HG02678 (cell line): ENCODE results near the gene GPC3.

Experiments used
- ATAC-seq: cut with Tn5 transposase; IDR thresholded peaks from one replicate; pipeline ENCODE4 v1.9.1; 2021; ENCODE audit warnings: mild to moderate bottlenecking, moderate library complexity; ENCODE audit not compliant: unreplicated experiment

The GPC3 gene

DNA sequence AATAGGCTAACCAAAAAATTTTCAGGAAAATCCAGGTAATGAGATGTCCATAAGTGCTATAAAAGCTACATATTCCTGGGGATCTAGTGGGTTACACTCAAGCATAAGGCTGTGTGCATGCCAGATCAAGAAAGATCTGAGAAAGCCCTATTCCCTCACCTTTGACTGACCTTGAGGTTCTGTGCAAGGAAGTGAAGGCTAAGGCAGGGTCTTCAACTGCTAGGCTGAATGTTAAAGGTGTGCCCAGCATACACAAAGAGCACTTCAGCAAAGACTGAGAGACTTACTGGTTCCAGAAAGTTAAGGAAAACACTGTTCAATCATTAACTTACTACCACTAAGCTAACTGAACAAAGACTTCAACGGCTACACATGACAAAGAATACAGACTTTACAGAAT is 269.7 kb downstream of the GPC3 start:
- no peak for ATAC-seq

DNA sequence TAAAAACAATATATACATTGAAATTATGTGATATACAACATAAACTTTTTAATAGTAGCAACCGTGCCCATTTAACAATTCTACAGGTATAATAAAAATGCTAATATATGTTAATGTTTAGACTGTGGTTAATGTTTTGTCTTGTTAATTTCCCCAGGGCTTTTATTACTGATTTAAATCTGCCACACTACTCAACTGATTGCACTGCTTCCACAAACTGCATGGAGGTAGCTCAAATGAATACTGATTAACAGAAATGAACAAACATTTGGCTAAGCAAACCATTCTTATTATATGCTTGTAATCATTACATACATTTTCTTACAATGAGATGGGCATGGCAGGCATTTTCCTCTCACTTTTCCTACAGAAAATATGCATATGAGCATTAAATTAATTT is 275.9 kb downstream of the GPC3 start:
- no peak for ATAC-seq

DNA sequence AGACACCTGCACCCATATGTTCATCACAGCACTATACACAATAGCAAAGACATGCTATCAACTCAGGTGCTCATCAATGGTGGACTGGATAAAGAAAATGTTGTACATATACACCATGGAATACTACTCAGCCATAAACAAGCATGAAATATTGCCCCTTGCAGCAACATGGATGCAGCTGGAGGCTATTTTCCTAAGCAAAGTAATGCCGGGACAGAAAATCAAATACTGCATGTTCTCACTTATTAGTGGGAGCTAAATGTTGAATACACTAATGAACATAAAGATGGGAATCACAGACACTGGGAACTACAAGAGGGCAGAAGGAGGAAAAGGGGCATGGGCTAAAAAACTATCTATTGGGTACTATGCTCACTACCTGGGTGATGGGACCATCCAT is 278.5 kb downstream of the GPC3 start:
- no peak for ATAC-seq

DNA sequence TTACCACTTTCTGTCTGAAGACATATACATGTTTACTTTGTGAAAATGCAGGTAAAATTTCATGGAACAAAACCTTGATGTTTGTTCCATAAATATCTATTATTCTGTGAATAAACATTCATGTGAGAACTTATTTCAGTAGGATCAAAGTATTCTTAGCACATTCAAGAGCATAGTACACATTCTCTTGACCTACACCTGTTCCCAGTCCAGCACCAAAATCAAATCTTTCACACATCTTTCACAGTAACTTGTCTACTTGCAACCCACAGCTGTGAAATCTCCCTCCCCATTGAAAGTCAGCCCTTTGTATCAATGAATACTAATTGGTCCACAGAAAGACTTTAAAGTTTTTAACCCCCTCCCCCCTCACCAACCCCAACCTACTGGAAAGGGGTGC is 283.2 kb downstream of the GPC3 start:
- ATAC-seq: no peak

DNA sequence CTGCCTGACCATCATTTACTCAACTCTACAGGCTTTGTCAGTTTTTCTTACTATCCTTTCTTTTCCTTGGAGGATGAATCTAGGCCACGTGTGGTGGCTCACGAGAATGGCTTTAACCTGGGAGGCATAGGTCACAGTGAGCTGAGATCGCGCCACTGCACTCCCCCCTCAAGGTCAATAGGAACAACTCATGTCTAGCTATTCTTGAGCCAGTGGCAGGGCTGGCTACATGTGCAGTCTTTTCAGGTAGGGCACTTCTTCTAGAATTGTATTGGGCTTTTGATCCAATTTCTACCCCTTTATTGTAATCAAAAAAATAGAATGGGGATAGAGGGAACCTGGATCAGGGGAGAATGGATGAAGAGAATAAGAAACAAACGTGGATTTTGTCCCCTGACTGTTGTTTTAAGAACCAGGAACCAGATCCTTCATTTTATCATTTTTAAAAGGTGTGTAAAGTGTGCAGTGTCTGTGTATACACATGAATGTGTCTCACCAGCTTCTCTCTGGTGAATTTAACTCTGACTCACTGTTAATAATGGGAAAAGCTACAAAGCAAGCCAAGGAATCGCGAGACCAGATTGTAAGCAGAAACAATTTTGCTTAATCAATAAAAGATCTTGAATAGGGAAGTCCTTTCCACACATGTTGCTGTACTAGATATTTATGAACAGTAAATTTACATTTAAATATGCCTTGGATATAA is 286.2 kb downstream of the GPC3 start:
- ATAC-seq: no peak

DNA sequence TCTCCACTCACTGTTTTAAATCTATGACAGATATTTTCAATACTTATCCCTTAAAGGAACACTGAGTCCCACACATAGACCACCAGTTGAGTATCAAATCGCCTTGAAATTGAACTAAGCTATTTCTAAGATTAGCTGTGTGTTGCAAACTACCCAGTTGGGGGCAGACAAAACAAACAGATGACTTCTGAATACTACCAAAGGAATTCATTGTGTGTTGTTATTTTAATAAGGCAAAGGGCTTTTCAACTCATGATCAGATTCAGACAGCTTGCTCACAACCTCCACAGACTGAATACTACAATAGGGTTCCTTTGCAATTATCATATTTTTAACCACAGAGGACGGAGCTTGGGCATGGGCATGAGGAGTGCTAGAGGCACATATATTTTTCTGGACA is 287.1 kb downstream of the GPC3 start:
- no peak for ATAC-seq

DNA sequence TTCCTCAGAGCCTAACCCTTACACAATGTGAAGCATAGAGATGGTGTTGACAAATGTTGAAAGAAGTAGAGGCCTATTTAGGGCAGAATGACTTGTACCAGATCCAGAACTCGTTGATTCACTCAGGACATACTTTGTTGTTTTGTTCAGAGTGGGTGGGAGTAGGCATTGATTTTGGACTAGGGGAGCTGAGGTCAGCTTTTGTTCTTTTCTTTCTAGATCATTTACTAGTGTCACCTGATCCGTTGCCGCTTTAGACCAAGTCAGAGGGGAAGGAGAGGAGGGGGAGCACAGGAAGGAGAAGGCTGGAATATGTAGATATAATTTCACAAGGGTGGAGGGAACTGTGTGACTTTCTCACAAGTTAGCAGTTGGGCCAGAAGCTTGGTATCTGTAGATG is 287.7 kb downstream of the GPC3 start:
- ATAC-seq: no peak

DNA sequence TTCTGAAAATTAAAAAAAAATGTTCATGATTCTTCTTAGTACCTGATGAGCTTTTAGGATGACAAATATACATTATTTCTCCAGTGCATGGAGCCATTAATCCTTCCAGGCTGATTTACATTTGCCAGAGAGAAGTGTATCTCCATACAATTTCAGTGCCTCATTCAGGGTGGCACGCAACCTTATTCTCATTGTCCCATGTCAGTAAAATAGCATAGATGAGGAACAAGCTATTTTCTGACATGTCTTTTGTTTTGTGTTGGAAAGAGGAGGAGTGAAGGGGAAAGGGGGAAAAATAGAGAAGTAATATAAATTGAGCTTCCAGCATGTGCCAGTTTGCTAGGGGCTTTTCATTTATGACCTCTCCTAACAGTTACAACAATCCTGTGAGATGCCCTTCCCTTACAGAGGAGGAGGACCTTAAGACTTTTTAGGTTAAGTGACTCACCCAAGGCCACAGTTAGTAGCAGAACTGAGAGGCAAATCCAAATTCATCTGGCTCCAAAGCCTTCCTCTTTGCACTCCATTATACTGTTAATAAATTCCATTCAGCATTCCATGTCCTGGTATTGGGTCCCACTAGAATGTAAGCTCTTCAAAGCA is 295.3 kb downstream of the GPC3 start:
- ATAC-seq: no peak

DNA sequence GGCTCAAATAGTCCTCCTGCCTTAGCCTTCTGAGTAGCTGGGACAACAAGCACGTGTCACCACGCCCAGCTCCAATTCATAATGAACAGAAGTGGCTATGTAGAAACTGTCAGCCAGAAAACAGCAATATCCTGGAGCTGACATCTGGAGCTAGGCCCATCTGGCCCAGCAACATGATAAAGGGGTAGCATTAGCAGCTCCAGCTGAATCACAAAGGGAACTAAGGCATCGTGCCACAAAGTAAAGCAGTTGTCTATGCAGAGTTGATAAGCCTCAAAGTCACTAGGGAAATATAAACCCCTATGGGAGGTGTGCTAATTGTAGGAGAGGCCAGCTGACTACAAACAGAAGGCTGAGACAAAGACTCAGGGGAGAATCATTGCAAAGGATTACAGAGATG is 299.6 kb downstream of the GPC3 start:
- no peak for ATAC-seq

DNA sequence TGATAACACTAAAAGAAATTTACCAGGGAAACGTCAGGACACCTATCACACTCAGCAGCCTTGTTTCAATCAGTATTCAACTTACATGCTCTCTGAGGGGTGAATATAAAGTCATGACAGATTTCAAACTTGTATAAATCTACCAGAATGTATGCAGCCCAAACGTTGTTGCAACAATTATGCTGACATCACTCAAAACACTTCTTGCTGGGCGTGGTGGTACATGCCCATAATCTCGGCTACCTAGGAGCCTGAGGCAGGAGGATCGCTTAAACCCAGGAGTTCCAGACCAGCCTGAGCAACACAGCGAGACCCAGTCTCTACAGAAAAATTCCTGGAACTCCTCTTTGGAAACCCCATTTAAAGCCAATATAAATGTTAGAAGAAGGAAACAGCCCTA is 303.5 kb downstream of the GPC3 start:
- no peak for ATAC-seq

DNA sequence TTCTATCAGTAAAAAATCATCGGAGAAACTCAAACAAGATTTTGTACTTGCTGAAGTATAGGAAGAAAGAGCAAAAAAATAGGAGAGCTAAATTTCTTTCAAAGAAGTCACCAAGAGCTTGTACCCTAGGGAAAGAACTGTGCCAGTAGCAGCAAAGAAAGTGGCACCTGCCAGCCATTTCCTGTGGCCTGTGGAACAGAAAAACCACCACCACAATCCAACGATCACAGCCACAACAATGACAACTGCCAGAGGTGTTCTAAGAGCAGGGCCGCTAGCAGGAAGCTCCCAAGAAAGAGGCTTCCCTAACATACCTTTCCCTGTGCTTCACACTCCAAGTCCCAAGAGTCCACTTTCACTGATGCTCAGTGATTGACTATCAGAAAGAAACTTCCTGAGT is 304.0 kb downstream of the GPC3 start:
- ATAC-seq: no peak

DNA sequence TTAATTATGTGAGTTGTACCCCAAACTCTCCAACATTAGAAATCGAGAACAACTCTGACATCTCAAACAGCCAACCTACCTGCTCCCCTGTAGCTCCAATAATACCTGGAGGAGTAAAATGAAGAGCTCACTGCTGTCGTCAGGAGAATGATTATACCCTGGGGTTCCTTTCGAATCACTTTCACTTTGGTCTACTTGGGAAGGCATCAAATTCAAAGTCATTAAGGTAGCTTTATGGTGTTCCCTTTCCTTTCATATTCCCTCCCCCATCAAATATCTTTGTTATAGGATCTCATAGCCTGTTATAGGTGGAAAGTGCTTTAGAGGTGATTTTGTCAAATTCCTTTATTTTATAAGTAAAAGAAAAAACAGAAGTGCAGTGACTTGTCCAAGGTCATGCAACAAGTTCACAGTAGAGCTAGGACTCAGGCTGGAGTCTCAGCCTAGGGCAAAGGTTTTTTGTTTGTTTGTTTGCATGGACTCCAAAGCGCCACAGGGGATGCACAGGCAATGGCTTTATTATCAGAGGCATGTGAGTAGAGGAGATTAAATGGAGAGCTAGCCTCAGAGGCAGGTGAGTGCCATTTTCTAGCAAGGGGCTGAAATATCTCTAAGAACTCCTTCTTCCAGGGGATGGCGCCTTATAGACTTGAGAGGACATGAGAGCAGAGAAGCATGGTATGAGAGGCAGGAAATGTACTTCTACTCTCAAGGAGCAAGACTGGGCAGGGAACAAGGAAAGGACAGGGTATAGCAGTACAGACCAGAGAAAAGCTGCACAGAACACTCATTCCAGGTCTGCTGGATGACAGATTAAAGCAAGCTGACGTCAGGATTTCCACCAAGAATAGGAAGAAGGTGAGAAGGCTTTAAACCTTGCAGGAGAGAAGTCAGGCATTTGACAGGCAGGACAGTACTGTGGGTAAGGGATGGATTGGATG is 308.0 kb downstream of the GPC3 start:
- no peak for ATAC-seq

DNA sequence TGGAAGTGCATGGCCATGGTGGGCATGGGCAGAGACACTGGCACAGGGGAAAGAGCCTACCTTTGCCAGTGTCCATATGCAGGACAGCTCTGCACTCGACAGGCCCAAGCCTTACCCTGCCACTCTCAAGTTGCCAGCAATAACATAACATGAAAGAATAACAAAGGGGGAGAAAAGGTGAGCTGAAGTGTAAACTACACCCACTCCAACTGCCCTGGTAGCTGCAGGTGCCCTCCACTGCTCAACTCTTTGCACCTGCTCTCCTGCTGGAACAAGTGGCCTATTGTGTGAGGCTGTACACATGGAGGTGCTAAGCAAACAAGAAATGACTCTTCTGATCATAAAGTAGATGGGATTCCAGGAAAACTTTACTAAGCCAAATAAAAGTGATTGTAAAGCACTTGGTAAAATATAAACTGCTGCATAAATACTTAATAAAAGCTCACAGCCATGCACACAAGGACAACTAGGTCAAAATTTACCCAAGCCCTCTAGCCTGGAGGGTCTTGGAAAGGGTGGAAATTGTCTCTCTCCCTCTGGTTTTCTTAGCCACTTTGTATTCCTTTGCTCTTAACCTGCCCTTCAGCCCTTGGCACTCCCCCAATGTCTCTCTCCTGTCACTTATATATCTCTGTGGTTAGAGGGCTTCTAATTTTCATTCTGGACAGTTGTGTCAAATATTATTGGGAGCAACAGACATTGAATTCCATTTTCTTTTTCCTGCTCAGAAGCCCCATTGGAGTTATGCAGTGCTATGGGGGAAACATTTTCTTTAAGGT is 308.9 kb downstream of the GPC3 start:
- ATAC-seq: no peak

DNA sequence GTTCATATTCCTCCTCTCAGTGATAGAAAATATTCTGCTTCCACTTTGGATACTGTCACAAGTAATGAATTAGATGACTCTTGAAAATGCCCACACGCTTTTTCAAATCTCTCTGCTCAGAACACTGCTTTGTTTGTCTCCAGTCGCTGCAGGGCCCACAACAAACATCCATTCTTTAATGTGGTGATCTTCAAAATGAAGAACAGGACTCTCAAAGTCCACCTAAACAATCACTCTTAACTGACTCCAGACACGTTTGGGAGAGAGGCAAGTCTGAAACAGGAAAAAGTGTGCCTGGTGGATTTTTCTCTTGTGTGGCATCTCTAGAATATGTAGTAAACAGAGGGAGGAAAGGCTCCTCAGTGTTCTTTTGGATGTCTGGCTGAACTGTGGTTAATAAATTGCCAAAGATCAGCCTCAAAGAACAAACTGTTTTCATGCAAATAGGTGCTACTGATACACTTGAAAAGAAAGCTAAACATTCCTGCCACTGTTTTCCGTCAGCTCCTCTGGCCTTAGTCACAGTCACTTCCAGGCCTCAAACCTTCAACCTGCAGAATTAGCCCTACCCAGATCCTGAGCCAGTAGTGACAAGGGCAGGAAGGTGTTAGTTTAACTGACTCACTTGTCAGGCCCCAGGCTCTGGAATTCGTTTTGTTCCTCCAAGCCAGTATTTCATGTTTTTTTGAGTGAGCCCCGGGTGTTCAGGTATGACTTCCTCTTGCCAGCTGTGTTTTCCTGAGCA is 310.5 kb downstream of the GPC3 start:
- no peak for ATAC-seq

DNA sequence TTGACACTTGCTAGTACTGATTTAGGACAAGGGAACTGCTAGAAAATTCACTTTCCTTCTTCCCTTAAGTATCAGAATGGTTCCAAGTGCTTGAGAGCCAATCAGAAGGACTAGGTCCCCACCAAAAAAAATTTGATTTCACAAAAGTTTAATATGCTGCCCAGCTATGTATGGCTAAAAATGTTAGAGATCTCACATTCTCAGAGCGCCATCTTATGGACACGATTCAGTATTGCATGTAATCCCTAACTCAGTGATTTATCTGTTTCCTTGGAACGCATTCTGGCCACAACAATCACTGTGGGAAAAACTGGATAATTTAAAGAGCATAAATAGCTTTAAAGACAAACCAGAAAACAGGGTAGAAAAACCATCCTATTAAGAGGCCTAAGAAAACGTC is 315.0 kb downstream of the GPC3 start:
- ATAC-seq: no peak

DNA sequence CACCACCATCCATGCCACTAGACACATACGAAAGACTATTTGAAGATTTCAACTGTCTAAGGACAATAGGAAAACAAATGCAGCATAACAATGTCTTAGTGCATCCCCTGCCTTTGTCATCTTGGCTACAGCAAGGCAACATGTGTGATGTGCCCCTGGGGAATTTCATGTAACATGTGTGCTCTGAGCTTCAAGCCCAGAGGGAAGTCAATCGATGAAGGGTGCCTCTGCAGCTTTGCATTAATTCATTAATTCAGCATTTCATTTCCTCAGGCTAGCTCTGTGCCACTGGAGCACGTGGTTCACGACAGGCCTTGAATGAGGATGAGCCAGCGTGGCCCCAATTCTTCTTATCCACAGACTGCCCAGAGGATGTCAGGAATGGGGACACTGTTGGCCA is 316.2 kb downstream of the GPC3 start:
- no peak for ATAC-seq

DNA sequence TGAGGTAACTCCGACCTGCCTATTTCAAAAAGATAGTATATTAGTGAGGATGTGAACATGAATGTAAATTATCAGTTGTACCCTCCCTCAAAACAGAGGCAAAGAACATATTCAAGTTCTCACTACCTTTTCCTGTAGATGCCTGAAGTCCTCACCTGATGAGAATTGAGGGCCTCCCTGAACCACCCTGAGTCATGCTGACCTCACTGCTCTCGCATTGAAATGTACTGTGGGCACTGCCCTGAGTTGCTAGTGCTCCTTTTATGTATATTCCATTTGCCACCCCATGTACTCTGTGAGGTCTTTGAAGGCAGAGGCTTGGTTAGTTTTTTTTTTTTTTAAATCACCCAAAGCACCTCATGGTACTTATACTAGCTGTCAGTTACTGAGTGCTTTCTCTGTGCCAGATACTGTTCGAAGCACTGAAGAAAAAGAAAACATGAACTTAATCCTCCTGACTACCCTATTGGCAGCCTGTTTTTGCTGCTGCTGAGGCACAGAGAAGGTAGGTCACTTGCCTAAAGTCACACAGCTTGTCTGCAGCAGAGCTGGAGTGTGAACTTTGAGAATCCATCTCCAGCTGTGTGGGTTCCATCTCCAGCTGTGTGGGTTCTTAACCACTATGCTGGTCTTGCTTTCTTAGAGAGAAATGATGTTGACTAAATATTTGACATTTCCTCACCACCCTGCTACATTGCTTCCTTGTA is 317.0 kb downstream of the GPC3 start:
- ATAC-seq: no peak

DNA sequence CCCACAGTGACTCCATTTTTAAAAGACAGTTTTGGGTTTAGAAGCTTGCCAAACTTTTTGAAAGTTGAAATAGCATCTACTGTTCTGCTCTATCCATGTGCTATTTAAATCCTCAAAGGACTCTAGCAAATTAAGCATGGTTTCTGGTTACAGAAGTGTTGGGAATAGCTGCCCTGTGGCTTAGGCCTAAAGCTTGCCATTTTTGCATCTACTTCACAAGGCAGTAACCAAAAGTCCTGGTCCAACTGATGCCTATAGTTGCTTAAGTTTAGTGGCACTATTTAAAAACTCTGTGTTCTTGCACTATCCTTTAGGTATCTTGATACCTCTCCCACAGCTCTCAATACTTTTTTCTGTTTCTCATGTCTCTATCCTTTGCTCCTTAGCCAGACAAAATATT is 319.1 kb downstream of the GPC3 start:
- ATAC-seq: no peak

DNA sequence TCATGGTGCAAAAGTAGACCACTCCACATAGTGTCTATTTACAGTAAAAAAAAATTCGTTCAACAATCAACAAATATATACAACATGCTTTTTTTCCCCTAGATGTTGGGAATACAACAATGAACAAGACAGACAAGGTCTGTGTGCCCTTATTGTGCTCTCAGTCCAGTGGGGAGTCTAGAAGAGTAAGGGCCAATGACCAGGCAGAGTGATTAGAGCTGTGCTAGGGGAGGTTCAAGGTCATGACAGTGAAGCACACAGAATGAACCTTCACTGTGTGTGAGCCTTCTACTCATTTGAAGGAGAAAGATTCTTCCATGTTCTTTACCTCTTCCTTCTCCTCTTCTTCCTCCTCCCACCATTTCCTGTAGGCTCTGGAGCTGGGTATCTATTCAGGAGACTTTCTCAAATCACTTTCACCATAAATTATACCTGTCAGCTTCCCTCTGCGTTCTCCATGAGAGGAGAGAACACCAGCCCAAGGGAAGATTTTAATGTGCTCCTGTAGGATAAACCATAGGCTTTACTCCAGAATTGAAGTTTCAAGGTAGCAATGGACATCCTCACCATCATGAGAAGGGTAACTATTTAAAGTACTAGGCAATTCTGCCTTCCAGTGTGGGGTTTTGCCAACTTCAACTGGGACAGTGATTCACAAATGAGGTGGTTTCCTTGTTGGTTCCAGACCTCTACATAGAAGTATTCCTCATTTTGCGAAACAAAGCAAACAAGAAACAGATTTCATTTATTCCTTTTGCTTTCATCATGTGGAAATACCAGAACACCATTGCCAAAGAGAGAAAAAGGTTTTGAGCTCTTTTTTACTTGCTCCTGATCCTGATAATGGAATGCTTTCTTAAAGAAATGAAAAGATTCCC is 323.2 kb downstream of the GPC3 start:
- no peak for ATAC-seq
